Activated CD8-positive, alpha-beta memory T cell treated with anti-CD3 and anti-CD28 coated beads, Interleukin-2, amount 50 U/mL, for 1 hour (primary cell): ENCODE results near the gene BRD3.

Experiments used
- DNase-seq: peaks from one replicate; pipeline ENCODE4 v3.0.0-alpha.2; 2020; ENCODE audit errors: extremely low read depth

Gene BRD3

GRCh38 chr9:134054891-134055811, 12.7 kb downstream of the BRD3 start:
- DNase-seq: no peak

DNA sequence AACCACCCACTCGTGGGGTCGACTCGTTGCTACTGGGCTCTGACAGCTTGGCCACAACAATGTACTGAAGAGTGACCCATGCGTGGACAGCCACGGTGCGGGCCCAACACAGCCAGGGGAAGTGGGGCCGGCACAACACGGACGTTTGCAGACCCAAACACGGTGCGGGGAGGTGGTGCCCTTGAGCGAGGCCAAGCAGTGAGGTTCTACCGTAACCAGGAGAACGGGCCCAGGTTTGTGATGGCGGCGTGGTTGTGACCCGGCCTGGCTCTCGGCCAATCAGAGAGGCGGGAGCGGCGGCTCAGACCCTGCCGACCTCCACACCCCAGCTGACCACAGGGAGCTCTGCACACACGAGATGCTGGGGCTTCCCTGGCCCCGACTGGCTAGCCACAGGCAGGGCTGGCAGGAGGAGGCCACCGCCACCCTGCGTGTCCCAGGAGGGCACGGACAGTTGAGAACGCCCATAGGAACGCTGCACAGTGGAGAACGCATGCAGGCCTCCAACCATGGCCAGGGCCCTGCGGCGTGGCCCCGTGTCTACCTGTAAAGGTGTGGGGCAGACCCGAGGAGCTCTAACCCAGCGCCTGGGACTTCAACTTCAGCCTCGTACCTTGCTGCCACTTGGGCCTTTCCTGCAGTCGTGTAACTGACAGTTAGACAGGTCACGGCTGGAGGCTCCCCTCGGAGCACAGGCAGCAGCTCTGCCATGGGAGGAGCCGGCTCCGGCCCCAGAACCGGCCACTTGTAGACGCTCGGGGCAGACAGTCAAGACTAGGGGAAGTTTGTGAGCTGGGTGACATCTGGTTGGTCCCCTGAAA, 13.7 kb downstream of the BRD3 start:
- no peak for DNase-seq

DNA sequence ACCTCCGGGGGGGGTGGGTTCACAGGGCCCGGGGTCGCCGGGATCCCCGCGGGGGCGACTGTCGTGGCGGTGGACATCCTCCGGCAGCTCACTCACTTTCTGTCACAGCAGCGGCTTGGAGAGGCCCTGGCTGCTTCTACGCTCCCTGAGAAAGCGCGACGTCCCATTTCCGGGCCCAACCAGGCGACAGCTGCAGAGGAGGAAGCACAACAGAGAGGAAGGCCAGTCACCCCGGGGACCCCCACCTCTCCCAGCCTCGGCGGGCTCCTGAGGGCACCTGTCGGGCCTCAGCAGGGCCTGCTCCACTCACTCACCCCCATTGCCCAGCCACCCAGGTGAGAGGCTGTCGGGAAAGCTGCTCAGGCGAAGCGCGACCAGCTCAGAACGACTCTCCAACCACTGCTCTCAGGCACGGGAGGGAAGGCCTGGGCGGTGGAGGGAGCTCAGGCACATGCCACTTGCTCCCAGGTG, 14.4 kb downstream of the BRD3 start:
- no peak for DNase-seq

DNA sequence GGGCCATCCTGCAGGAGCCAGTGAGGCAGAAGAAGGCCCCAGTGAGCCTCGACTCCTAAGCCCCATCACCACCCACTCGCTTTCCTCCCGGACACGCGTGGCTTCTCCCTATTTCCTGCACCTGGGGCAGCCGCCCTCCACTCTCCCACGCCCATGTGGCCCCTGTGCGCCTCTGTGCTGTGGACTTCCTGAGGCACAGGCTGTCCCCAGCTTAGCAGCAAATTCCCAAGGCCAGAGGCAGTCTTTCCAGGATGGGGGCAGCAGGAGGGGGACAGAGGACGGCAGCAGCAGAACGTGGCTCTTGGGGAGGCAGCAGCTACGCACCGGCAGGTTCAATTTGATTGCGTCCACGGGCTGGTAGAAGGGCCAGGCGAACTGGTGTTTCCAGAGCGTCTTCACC, 14.9 kb downstream of the BRD3 start:
- no peak for DNase-seq

DNA sequence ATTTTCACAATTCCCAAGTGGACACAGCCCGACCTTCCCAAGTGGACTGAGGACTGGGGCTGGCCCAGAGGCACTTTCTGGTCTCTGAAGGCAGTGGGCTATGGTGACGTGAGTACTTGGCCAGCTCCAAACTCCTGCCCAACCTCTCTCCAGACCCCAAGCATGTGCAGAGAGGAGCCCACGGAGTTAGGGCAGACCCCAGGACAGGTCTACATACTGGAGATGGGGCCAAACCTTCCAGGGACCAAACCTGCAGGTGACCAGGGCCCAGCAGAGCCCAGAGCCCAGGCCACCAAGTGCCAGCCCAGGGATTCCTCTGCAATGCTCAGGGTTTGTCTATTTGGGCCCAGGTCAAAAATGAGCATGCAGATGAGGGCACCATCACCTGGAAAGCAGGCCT, 15.3 kb downstream of the BRD3 start:
- DNase-seq: no peak

DNA sequence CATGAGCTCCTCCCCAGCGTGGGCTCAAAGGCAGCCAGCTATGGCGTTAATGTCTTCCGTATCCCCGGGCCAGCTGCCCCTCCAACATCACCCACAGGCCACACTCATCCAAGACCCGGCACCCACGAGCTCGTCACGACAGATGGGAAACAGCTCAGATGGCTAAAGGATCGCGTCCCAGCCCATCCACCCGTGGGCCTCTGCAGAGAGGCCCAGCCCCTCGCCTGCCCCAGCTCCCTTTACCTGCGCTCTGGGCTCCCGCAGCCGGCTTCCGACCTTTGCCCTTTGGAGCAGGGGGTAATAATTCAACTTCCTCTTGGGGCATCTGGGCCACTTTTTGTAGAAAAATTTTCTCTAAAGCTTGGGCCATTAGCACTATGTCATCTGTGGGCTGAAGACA, 16.5 kb downstream of the BRD3 start:
- DNase-seq: no peak

DNA sequence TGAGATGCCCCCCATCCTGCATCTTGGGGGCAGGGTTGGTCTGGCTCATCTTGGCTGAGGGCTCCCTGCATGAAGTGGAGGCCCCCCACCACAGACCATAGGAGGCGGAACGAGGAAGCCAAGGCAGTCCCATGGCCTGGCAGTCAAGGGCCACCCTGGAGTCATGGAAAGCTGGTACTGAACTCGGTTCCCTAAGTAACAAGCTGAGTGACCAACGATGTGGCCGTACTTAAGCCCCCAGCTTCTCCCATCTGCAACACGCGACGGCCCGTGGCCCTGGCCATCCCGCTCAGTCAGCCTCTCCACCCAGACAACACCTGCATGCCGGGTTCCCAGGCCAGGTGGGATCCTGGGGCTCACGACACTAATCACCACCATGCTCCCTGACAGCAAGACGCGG, 17.1 kb downstream of the BRD3 start:
- no peak for DNase-seq

DNA sequence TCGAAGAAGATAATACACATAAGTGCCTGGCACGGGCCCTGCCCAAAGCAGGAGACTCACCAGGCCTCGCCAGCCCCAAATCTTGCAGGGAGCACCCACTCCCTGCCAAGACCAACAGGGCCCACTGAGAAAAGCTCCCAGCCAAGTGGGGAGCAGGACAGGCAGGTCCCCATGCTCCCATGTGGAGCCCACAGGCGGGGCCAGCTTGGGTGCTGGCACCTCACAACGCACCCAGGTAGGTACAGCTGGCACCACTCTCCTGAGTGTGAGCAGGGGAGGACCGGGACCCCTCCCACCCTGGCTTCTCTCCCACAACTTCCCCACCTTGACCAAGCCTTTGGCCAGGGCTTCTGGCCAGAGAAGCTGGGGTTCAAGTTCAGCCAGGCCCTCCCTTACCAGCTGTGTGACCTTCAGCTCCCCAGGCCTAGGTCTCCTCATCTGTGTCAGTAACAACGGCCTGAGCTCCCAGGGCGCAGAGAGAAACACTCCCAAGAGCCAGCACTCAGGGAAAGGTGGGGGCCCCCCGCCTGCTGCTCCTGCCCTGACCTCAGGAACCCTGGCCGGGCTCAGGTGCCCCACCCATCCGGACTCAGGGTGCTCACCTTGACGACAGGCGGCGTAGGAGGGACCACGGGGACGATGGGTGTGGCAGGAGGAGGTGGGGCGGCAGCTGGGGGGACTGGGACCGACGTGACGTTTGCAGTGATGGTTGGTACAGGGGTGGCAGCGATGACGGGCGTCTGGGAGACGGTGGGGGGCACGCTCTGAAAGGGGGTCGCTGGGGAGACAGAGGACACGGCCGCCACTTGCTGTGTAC, 17.8 kb downstream of the BRD3 start:
- no peak for DNase-seq

GRCh38 chr9:134049236-134049635, 18.6 kb downstream of the BRD3 start:
- no peak for DNase-seq

GRCh38 chr9:134048582-134048968, 19.3 kb downstream of the BRD3 start:
- DNase-seq: no peak

GRCh38 chr9:134047868-134048581, 19.8 kb downstream of the BRD3 start:
- DNase-seq: no peak

DNA sequence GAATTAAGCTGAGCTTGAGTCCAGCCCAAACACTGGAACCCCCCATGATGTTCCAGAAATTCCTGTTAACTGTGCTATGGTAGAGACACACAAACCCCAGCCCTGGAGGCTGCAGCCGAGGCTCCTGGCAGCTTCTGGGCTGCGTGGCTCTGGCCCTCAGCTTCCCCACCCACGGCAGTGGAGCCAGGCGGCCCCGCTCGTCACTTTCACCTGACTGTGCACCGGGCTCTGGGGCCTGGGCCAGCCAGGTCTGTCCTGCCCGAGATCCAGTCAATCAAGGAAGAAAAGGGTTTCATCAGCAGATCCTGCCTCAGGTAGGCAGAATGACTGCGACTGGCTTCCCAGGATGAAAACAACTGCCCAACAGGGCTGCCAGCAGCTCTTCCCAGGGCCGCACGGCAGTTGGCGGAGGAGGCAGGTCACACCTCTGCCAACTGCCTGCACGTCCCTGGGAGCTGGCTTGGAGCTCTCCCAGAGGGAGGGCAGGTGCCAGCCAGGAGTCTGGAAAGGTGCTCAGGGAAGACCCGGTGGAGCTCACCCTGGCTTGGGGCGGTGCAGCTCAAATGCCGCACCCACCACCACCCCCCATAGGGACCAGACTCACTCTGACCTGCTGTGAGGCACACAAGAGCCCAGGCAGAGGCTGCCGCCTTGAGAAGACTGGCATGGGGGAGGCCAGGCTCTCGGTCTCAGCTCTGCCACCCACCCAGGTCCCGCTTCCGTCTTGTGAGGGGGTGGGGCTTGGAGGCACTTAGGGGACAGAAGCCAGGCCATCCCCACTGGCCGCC, 20.7 kb downstream of the BRD3 start:
- DNase-seq: no peak

- no peak for DNase-seq
Measured at GRCh38 chr9:134045841-134046544, 21.8 kb downstream of the BRD3 start.

DNA sequence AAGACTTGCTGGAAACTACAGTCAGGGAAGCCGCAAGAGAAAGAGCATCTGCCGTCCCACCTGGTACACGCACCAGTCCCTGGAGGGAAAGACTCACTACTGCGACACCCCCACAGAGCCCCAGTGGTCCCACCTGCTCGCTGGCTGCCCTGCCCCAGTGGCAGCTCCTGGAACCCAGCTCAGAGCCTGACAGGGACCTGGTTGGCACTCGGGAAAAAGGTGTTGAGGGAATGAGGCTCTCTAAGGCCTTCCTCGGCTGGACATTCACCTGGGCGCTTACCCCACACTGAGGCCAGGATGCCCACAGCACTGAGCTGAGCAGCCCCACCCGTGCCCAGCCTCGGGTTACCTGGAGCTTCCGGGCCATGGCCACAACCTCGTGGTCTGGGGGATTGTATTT, 22.9 kb downstream of the BRD3 start:
- DNase-seq: no peak

- no peak for DNase-seq
Measured at GRCh38 chr9:134043531-134043988, 24.3 kb downstream of the BRD3 start.

GRCh38 chr9:134041649-134041962, 26.2 kb downstream of the BRD3 start:
- DNase-seq: no peak

- DNase-seq: no peak
Measured at GRCh38 chr9:134040781-134041648, 26.8 kb downstream of the BRD3 start.

GRCh38 chr9:134040176-134040565, 27.7 kb downstream of the BRD3 start:
- DNase-seq: no peak
